Body of pancreas (tissue), 4 donors: ENCODE results near the gene SMURF2.

Source experiments
- CTCF ChIP-seq, 7 experiments: fragments of 450-650 bp in 4 of 7; fragments of 200-600 bp in 3 of 7; sonication (generic) in 3 of 7; IDR thresholded peaks; one replicate each; pipeline ENCODE4 v1.5.1; 2016 to 2019; ENCODE audit warnings: antibody characterized with exemption in 7 of 7
- POLR2A ChIP-seq, 3 donors: fragments of 450-650 bp; IDR thresholded peaks; one replicate each; pipeline ENCODE4 v1.6.1; 2016; ENCODE audit warnings: antibody characterized with exemption in 3 of 3, mild to moderate bottlenecking in 2 of 3

- no peak for TF ChIP-seq CTCF (IDR thresholded peaks at IDR 0.05)
- TF ChIP-seq POLR2A (IDR thresholded peaks at IDR 0.05): no peak
These were observed 29.9 kb downstream of the SMURF2 start for GRCh38 chr17:64632194-64632593.
